AG09309 (cell line): ENCODE results near the gene SLC39A13.

Experiments used
- DNase-seq: peaks from one replicate; pipeline ENCODE4 v3.0.0-alpha.2; 2010; ENCODE audit warnings: low read depth
- H3K4me3 ChIP-seq: 2 replicates; pipeline ENCODE4 v1.5.1; 2011; ENCODE audit warnings: mild to moderate bottlenecking, low read depth, low read length, moderate library complexity; ENCODE audit not compliant: control insufficient read depth
- CTCF ChIP-seq: IDR thresholded peaks from 2 replicates; pipeline ENCODE4 v1.5.1; 2011; ENCODE audit warnings: mild to moderate bottlenecking, low read depth, low read length, inconsistent platforms; ENCODE audit not compliant: insufficient read depth, control insufficient read depth; ENCODE audit errors: missing control alignments

SLC39A13 gene

GRCh38 chr11:47391077-47391583 is 17.3 kb upstream of the SLC39A13 start:
- DNase-seq = no peak
- no peak for TF ChIP-seq CTCF
- H3K4me3 ChIP-seq = no peak overlapping the region

DNA sequence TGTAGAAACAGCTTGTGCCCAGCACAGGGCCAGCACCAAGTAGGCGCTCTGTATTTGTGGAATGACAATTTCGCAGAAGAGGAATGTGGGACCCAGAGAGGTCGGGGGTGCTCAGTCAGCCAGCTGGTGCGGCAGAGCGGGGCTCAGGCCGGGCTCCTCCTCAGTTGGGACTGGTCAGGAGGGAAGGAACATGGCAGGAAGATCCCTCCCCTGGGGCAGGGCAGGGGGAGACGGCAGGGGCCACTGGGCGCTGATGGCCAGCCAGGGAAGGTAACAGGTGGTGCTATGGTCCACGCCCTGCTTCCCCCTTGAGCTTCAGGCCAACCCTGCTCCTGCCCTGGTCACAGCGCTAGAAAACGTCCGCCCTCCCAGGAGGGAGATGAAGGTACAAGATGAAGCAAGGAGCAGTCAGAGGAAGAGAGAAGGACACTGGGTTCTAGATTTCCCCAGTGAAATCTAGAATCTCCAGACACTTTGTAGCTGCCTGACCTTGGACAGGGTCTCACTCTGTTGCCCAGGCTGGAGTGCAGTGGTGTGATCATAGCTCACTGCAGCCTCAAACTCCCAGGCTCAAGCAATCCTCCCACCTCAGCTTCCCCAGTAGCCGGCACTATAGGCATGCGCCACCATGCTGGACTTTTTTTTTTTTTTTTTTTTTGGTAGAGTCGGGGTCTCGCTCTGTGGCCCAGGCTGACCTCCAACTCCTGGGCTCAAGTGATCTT is 16.5 kb upstream of the SLC39A13 start:
- TF ChIP-seq CTCF = no peak
- H3K4me3 ChIP-seq = no peak overlapping the region
- DNase-seq = no peak

DNA sequence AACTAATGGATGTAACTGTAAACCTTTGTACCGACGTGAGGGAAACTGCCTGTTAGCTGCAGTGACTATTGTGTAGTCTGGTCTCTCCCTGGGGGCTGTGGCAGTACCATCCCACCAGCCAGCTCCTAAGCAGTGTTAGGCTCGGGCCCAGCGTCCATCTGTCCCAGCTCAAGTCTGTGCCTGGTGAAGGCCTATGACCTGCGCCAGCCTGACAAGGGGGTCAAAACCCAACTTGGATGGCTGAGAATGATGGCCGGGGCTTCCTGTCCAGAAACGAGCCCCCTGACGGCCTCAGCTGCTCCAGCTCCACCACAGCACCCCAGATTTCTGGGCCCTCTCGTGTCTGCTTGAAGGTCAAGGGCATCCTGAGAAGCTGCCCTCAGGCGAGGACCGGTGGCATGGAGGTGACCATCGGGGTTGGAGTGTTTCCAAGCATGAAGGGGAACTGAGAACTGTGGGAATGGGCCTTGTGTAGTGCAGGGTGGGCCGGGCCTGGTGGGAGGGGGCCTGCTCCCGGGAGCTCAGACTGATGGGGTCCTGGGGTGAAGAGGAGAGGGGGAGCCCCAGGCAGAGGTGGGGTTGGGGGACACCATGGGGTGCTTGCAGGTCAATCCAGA is 15.7 kb upstream of the SLC39A13 start:
- no peak for TF ChIP-seq CTCF
- DNase-seq = no peak
- no peak overlapping the region for H3K4me3 ChIP-seq

GRCh38 chr11:47393163-47394049 is 15.0 kb upstream of the SLC39A13 start:
- H3K4me3 ChIP-seq = no peak overlapping the region
- no peak for DNase-seq
- TF ChIP-seq CTCF = no peak

GRCh38 chr11:47394050-47394321 is 14.4 kb upstream of the SLC39A13 start:
- DNase-seq = no peak
- no peak overlapping the region for H3K4me3 ChIP-seq
- no peak for TF ChIP-seq CTCF

DNA sequence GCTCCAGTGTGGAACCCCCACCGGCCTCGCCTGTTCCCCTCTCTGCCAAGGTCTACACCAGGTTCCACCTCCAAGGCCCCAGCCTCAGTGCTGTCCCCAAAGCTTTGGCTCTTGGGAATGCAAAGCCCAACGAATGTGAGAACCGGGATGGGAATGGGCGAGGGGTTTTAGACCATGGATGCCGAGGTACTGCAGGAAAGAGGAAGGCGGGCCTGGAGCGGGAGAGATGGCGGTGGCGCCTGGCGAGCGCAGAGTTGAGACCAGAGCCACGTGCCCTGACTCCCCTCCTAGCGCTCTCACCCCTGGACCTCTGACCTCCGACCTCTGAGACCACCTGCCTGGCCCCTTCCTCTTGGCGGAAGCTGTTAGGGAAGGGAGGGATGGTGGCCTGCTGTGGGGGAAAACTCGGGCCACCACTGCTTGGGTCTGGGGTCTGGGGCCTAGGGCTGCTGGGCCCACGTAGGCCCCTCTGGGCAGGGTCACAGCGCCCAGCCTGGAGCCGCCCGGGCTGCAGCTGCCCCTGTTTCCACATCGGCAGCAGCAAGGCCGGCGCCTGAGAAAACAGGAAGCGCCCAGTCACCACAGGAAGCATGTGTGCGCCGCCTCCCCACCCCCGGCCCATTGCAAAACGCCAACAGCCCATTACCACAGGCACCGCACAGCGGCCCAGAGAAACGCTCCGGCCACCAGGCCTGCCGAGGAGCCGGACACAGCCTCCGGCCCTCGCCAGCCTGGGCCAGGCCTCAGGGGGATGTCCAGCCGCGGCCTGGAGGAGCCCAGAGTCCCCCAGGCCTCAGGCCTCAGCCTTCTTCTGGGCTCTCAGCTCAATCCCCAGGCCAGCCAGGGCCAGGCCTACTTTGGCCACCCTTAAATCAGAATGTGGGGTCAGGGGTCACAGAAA is 13.8 kb upstream of the SLC39A13 start:
- no peak overlapping the region for H3K4me3 ChIP-seq
- no peak for DNase-seq
- TF ChIP-seq CTCF = no peak
